Fibroblast of lung (primary cell): ENCODE results near the gene SPATA46. TPM values are rescaled to one million over a fixed set of nuclear protein-coding genes. Genes with fewer than 3 reads are reported as not detected.

Experiments
- DNase-seq, 2 donors: peaks; one replicate each; pipeline versions ENCODE4 v3.0.0 to v3.0.0-alpha.2; 2010; ENCODE audit warnings: low read depth in 2 of 2
- H2AFZ ChIP-seq: 2 replicates; pipeline ENCODE4 v1.5.1; 2012; ENCODE audit warnings: low read length, control low read depth, inconsistent platforms
- H3K27ac ChIP-seq: 2 replicates; pipeline ENCODE4 v1.5.1; 2011; ENCODE audit warnings: low read length, control low read depth; ENCODE audit not compliant: insufficient read depth
- H3K27me3 ChIP-seq: 2 replicates; pipeline ENCODE4 v1.5.1; 2011; ENCODE audit warnings: mild to moderate bottlenecking, low read length; ENCODE audit not compliant: control insufficient read depth, insufficient read depth
- H3K36me3 ChIP-seq: 2 replicates; pipeline ENCODE4 v1.5.1; 2011; ENCODE audit warnings: low read length; ENCODE audit not compliant: control insufficient read depth, insufficient read depth
- H3K4me1 ChIP-seq: 2 replicates; pipeline ENCODE4 v1.5.1; 2011; ENCODE audit warnings: low read length; ENCODE audit not compliant: control insufficient read depth, insufficient read depth; ENCODE audit errors: extremely low read depth
- H3K4me2 ChIP-seq: 2 replicates; pipeline ENCODE4 v1.5.1; 2011; ENCODE audit warnings: low read length, control low read depth; ENCODE audit not compliant: insufficient read depth; ENCODE audit errors: extremely low read depth
- H3K4me3 ChIP-seq, 4 experiments: fragments of 200-600 bp in 1 of 4; sonication (generic) in 1 of 4; replicated peaks in 1 of 4; 2 replicates each; pipeline ENCODE4 v1.5.1; 2011 to 2016; ENCODE audit warnings: low read length in 4 of 4, low read depth in 3 of 4, mild to moderate bottlenecking in 3 of 4, control low read depth in 2 of 4, inconsistent platforms in 1 of 4, mixed read lengths in 1 of 4; ENCODE audit not compliant: insufficient read depth in 1 of 4; ENCODE audit errors: control extremely low read depth in 1 of 4
- H3K79me2 ChIP-seq: 2 replicates; pipeline ENCODE4 v1.5.1; 2012; ENCODE audit warnings: mild to moderate bottlenecking, low read length, inconsistent platforms; ENCODE audit not compliant: control insufficient read depth, insufficient read depth
- H3K9ac ChIP-seq: 2 replicates; pipeline ENCODE4 v1.5.1; 2011; ENCODE audit warnings: mild to moderate bottlenecking, low read length, control low read depth; ENCODE audit not compliant: insufficient read depth
- H3K9me3 ChIP-seq: 2 replicates; pipeline ENCODE4 v1.5.1; 2012; ENCODE audit warnings: low read depth, low read length; ENCODE audit not compliant: control insufficient read depth, insufficient read depth
- H4K20me1 ChIP-seq: 2 replicates; pipeline ENCODE4 v1.5.1; 2011; ENCODE audit warnings: low read length; ENCODE audit not compliant: control insufficient read depth, insufficient read depth; ENCODE audit errors: extremely low read depth
- EZH2 ChIP-seq: IDR thresholded peaks from 2 replicates; pipeline ENCODE4 v1.5.1; 2012; ENCODE audit warnings: low read length, control low read depth, mild to moderate bottlenecking; ENCODE audit errors: missing control alignments
- polyA plus RNA-seq, 2 donors: library from polyadenylated mRNA; depleted of rRNA in 1 of 2; stranded (reverse) in 1 of 2; unstranded in 1 of 2; fragments of >200 nt; gene quantifications; 2 replicates each; pipeline ENCODE4 v1.2.1, GENCODE V29; 2011 to 2012; ENCODE audit warnings: missing spikeins in 1 of 2
- total RNA-seq: library from RNA; depleted of rRNA; stranded (reverse); fragments of >200 nt; gene quantifications from 2 replicates; pipeline ENCODE4 v1.2.1, GENCODE V29; 2014
- TF ChIP-seq, protein P1 (sequence below), 2 donors: IDR thresholded peaks in 1 of 2; conservative IDR thresholded peaks in 1 of 2; 1 replicate in 1 of 2; 2 replicates in 1 of 2; pipeline ENCODE4 v1.5.1; 2011 to 2012; ENCODE audit warnings: low read length in 2 of 2, control low read depth in 1 of 2, inconsistent platforms in 1 of 2, low read depth in 1 of 2, mild to moderate bottlenecking in 1 of 2

SPATA46 gene
- total and polyA plus RNA-seq, 2 donors (not counting 1 experiment from before 2014, with no cell fraction given): not detected

DNA sequence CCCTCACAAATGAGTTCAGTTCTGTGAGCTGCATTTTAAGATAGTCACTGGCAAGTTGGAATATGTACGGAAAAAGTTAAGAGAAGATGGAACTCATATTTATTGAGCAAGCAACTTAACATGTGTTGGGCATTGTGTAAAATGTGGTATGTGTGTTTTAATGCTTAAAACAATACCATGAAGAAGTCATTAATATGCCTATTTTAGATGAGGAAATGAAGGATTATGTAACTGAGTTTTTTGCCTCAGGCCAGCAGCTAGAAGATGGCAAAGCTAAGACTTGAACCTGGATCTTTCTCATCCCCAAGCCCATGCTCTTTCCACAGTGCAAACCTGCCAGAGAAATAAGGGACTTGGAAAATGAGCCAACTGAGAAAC, 48.9 kb downstream of the SPATA46 start:
- Histone ChIP-seq H3K9ac (no peak overlapping the region), H3K36me3 (no peaks in the 10 kb centered on the region), H3K27me3 (peaks cover 21% of the 10 kb centered on the region), H4K20me1 (no peaks in the 10 kb centered on the region), H3K4me1 (no peaks in the 10 kb centered on the region), H3K4me3 (no peak overlapping the region), H3K79me2 (no peaks in the 10 kb centered on the region), H3K9me3 (no peaks in the 10 kb centered on the region), H2AFZ (no peak overlapping the region), H3K27ac (no peak overlapping the region), H3K4me2 (no peak overlapping the region)
- DNase-seq: no peak
- TF ChIP-seq EZH2: no peak
- TF ChIP-seq, protein P1, sequence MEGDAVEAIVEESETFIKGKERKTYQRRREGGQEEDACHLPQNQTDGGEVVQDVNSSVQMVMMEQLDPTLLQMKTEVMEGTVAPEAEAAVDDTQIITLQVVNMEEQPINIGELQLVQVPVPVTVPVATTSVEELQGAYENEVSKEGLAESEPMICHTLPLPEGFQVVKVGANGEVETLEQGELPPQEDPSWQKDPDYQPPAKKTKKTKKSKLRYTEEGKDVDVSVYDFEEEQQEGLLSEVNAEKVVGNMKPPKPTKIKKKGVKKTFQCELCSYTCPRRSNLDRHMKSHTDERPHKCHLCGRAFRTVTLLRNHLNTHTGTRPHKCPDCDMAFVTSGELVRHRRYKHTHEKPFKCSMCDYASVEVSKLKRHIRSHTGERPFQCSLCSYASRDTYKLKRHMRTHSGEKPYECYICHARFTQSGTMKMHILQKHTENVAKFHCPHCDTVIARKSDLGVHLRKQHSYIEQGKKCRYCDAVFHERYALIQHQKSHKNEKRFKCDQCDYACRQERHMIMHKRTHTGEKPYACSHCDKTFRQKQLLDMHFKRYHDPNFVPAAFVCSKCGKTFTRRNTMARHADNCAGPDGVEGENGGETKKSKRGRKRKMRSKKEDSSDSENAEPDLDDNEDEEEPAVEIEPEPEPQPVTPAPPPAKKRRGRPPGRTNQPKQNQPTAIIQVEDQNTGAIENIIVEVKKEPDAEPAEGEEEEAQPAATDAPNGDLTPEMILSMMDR (conservative IDR thresholded peaks at IDR 0.05 in 1 of 2, IDR thresholded peaks at IDR 0.05 in 1 of 2; ENCODE audit: low read depth in 1 of 2, low read length in 2 of 2): no peak

DNA sequence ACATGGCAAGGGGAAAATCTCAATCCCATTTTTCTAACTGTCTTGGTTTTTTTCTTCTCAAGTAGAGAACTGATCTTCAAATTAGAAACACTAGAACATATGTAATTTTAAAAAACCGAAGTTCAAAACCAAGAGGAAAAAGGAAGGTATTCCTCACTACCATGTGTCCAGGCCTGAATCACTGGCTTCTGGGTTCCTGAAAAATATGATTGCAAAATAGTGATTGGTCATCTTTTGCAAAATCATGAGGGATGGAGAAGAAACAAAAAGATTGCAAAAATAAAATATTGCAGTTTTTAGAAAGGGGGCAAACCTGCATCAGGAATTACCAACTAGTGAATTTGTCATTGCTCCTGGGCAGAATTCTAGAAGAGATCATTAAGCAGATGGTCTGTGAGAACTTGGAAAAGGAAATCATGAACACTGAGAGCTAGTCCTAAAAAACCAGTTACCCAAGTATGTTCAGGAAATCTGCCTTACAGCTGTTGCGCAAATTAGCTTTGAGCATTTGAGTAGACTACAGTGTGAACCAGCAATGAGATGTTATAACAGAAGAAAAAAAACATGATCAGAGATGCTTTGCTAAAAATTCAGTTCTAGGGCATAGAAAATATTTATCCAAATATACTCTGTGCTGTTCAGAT, 49.4 kb downstream of the SPATA46 start:
- no peak overlapping the region for H3K9ac ChIP-seq
- H3K4me2 ChIP-seq: no peak overlapping the region
- H3K27ac ChIP-seq: no peak overlapping the region
- no peaks in the 10 kb centered on the region for H3K36me3 ChIP-seq
- peaks cover 18% of the 10 kb centered on the region for H3K27me3 ChIP-seq
- no peak for DNase-seq
- TF ChIP-seq, protein P1 (conservative IDR thresholded peaks at IDR 0.05 in 1 of 2, IDR thresholded peaks at IDR 0.05 in 1 of 2; ENCODE audit: low read depth in 1 of 2, low read length in 2 of 2): no peak
- TF ChIP-seq EZH2: no peak
- no peaks in the 10 kb centered on the region for H4K20me1 ChIP-seq
- no peaks in the 10 kb centered on the region for H3K79me2 ChIP-seq
- no peak overlapping the region for H2AFZ ChIP-seq
- H3K9me3 ChIP-seq: no peaks in the 10 kb centered on the region
- H3K4me1 ChIP-seq: no peaks in the 10 kb centered on the region
- no peak overlapping the region for H3K4me3 ChIP-seq

- Histone ChIP-seq H3K4me3 (no peak overlapping the region), H3K36me3 (no peaks in the 10 kb centered on the region), H4K20me1 (no peaks in the 10 kb centered on the region), H3K4me2 (no peak overlapping the region), H3K79me2 (no peaks in the 10 kb centered on the region), H3K4me1 (no peaks in the 10 kb centered on the region), H3K27ac (no peak overlapping the region), H2AFZ (no peak overlapping the region), H3K9ac (no peak overlapping the region), H3K9me3 (no peaks in the 10 kb centered on the region), H3K27me3 (peaks cover 17% of the 10 kb centered on the region)
- no peak for TF ChIP-seq EZH2
- TF ChIP-seq, protein P1 (conservative IDR thresholded peaks at IDR 0.05 in 1 of 2, IDR thresholded peaks at IDR 0.05 in 1 of 2; ENCODE audit: low read depth in 1 of 2, low read length in 2 of 2): no peak
- no peak for DNase-seq
These were observed 50.1 kb downstream of the SPATA46 start for GRCh38 chr1:162326559-162326958.
